GM12878 (cell line): ENCODE results near the gene MED13L. TPM values are rescaled to one million over a fixed set of nuclear protein-coding genes. Genes with fewer than 3 reads are reported as not detected.

Experiments
- ATAC-seq: fragments of 200-7000 bp; cut with Tn5 transposase; 3 replicates; pipeline ENCODE4 v1.9.1; 2020; ENCODE audit warnings: mild to moderate bottlenecking, moderate library complexity
- BruUV-seq: library from RNA; stranded (reverse); fragments of 400-500 nt; replicated peaks from 2 replicates; lab custom pipeline; 2021; lab: Mats Ljungman, UMichigan
- CTCF ChIA-PET: fragments of 300-600 bp; sonication (Branson Sonifier 250); formaldehyde crosslinking; extraction: SDS; loops from one replicate; lab custom pipeline; 2021; ENCODE audit warnings: inconsistent platforms; lab: Yijun Ruan, JAX
- POLR2A ChIA-PET: fragments of 350-600 bp; formaldehyde crosslinking; extraction: SDS; loops from one replicate; lab custom pipeline; 2021; ENCODE audit warnings: inconsistent platforms; lab: Charles Lee
- RAD21 ChIA-PET: fragments of 300-600 bp; sonication (Branson Sonifier 250); formaldehyde crosslinking; loops from one replicate; lab custom pipeline; 2023; ENCODE audit warnings: antibody characterized with exemption; ENCODE audit not compliant: unreplicated experiment; lab: Charles Lee
- SMC1A ChIA-PET: fragments of 300-600 bp; sonication (Branson Sonifier 250); formaldehyde crosslinking; loops from one replicate; lab custom pipeline; 2023; ENCODE audit not compliant: unreplicated experiment, uncharacterized antibody; lab: Charles Lee
- DNase-seq: peaks from one replicate; pipeline ENCODE4 v3.0.0-alpha.2; 2011; ENCODE audit warnings: low read depth, low spot score
- FAIRE-seq: peaks from 3 replicates; lab custom pipeline; 2011; peaks lifted over from hg19 to GRCh38; lab: Jason Lieb, UNC
- H2AFZ ChIP-seq: 2 replicates; pipeline ENCODE4 v1.6.0; 2011; ENCODE audit warnings: low read depth, low read length, control low read depth; ENCODE audit not compliant: control insufficient read depth
- H3K27ac ChIP-seq: 2 replicates; pipeline ENCODE4 v1.5.1; 2011; ENCODE audit warnings: control low read depth; ENCODE audit not compliant: control insufficient read depth, insufficient read depth
- H3K27me3 ChIP-seq, 2 experiments: replicated peaks in 1 of 2; 2 replicates each; pipeline versions ENCODE4 v1.6.0 to v1.6.1; 2011; ENCODE audit warnings: low read length in 1 of 2; ENCODE audit not compliant: control insufficient read depth in 2 of 2, insufficient read depth in 2 of 2
- H3K36me3 ChIP-seq, 2 experiments: 2 replicates each; pipeline ENCODE4 v1.5.1; 2011; ENCODE audit warnings: low read length in 1 of 2; ENCODE audit not compliant: control insufficient read depth in 2 of 2, insufficient read depth in 2 of 2
- H3K4me1 ChIP-seq: 2 replicates; pipeline ENCODE4 v1.6.1; 2011; ENCODE audit warnings: mild to moderate bottlenecking, low read length, moderate library complexity, mixed read lengths; ENCODE audit not compliant: control insufficient read depth, insufficient read depth
- H3K4me2 ChIP-seq: 2 replicates; pipeline ENCODE4 v1.6.0; 2011; ENCODE audit warnings: control low read depth; ENCODE audit not compliant: control insufficient read depth, insufficient read depth
- H3K4me3 ChIP-seq: fragments of 200-600 bp; sonication (generic); 2 replicates; pipeline ENCODE4 v1.5.1; 2016
- H3K79me2 ChIP-seq: 2 replicates; pipeline ENCODE4 v1.6.0; 2011; ENCODE audit warnings: low read length; ENCODE audit not compliant: control insufficient read depth, insufficient read depth
- H3K9ac ChIP-seq: 2 replicates; pipeline ENCODE4 v1.8.0; 2011; ENCODE audit warnings: low read length, control low read depth, mixed read lengths; ENCODE audit not compliant: control insufficient read depth, insufficient read depth
- H3K9me3 ChIP-seq: replicated peaks from 3 replicates; pipeline ENCODE4 v1.5.1; 2011; ENCODE audit warnings: mild to moderate bottlenecking, low read length; ENCODE audit not compliant: control insufficient read depth, insufficient read depth
- H4K20me1 ChIP-seq: 2 replicates; pipeline ENCODE4 v1.6.0; 2011; ENCODE audit not compliant: control insufficient read depth, insufficient read depth
- FOXK2 ChIP-seq: fragments of 450-650 bp; IDR thresholded peaks from 2 replicates; pipeline ENCODE4 v1.6.1; 2017; ENCODE audit warnings: mild to moderate bottlenecking, moderate library complexity
- GABPA ChIP-seq: IDR thresholded peaks from 2 replicates; pipeline ENCODE4 v1.6.1; 2014; ENCODE audit warnings: antibody characterized with exemption, low read depth, mild to moderate bottlenecking, inconsistent platforms
- USF1 ChIP-seq: IDR thresholded peaks from 2 replicates; pipeline ENCODE4 v1.6.1; 2011; ENCODE audit warnings: borderline replicate concordance, low read depth, mild to moderate bottlenecking, moderate library complexity, mixed read lengths, low read length; ENCODE audit not compliant: insufficient read depth; ENCODE audit errors: extremely low read length
- USF2 ChIP-seq: IDR thresholded peaks from 2 replicates; pipeline ENCODE4 v1.6.1; 2011; ENCODE audit warnings: low read depth, low read length, improper control_type of control experiment, borderline replicate concordance
- WGBS: methylation state at CpG from one replicate; pipeline ENCODE4 v1.1.6; 2016; ENCODE audit warnings: low lambda C conversion rate; ENCODE audit not compliant: insufficient replicate concordance, insufficient coverage; ENCODE audit errors: missing lambda C conversion rate; 5-methylcytosine and 5-hydroxymethylcytosine counted together
- in situ Hi-C: fragments of 300-500 bp; cut with MboI; formaldehyde crosslinking; loops from 9 replicates; pipeline ENCODE4 v1.14.3; 2018; ENCODE audit warnings: mixed read lengths
- intact Hi-C: fragments of 100-400 bp; cut with micrococcal nuclease; formaldehyde crosslinking; loops from one replicate; pipeline ENCODE4 v1.14.2; 2022; ENCODE audit not compliant: unreplicated experiment
- polyA plus RNA-seq, 11 experiments: library from polyadenylated mRNA; depleted of rRNA in 4 of 11; unstranded in 6 of 11; stranded (reverse) in 5 of 11; fragments of >200 nt; fragmentation: Nextera tagmentation in 4 of 11; fragmentation: Illumina TruSeq in 1 of 11; extraction: Ambion mirVana in 4 of 11; extraction: Trizol in 1 of 11; gene quantifications; 1 replicate in 1 of 11; 2 replicates in 10 of 11; pipeline versions ENCODE4 v1.2.1 to v1.2.3, GENCODE V29; 2011 to 2016; ENCODE audit warnings: inconsistent platforms in 2 of 11, missing spikeins in 2 of 11, low read depth in 1 of 11
- total RNA-seq, 4 experiments: library from RNA; depleted of rRNA in 3 of 4; stranded (reverse); fragments of >200 nt in 3 of 4; fragmentation: Illumina TruSeq in 1 of 4; extraction: Trizol in 1 of 4; gene quantifications; 2 replicates each; pipeline versions ENCODE4 v1.2.1 to v1.2.3, GENCODE V29; 2013 to 2021

Gene MED13L
- total and polyA plus RNA-seq, 10 of the 15 experiments (the other 5 are each of a cell fraction or from before 2014, with no cell fraction given) = 3.7 to 30.1 (median 9.1) TPM

- Histone ChIP-seq H3K9me3 (no peaks in the 10 kb centered on the region), H3K4me2 (no peak overlapping the region), H3K27ac (no peak overlapping the region), H3K4me3 (no peak overlapping the region), H3K79me2 (no peaks in the 10 kb centered on the region; the same call in 1 of the 2 replicates), H3K4me1 (no peaks in the 10 kb centered on the region; the same call in 1 of the 2 replicates), H2AFZ (no peak overlapping the region), H3K9ac (no peak overlapping the region), H3K27me3 (no peaks in the 10 kb centered on the region), H3K36me3 (no peaks in the 10 kb centered on the region), H4K20me1 (no peaks in the 10 kb centered on the region)
- TF ChIP-seq USF1 (no peak), USF2 (no peak), FOXK2 (no peak), GABPA (no peak)
- ChIA-PET POLR2A (no interaction called here), SMC1A (interaction anchor here (0.9 kb wide), 1 partner anchor 9 kb away, joined by 3 read pairs; no protein-coding TSS in a partner anchor), CTCF (no interaction called here), RAD21 (interaction anchor here (0.7 kb wide), 1 partner anchor 9 kb away, joined by 3 read pairs; no protein-coding TSS in a partner anchor)
- no TSS peak for BruUV-seq
- DNase-seq (no peak), FAIRE-seq (no peak), ATAC-seq (no peak)
- intact Hi-C loops = no loop called here
- 94% methylated on average over 3 of the region's 3 CpGs for WGBS
- in situ Hi-C loops = no loop called here
These were observed 90.9 kb downstream of the MED13L start for GRCh38 chr12:116186482-116187150.
